NT2/D1 (cell line): Measurements from ENCODE around the gene COP1.
"Not testable (repeated sequence)": the region's sequence is repeated elsewhere in the genome, so short reads cannot be mapped to it uniquely, and the experiment has no call there.

Experiments
- DNase-seq: peaks from one replicate; pipeline ENCODE4 v3.0.0-alpha.2; 2011; ENCODE audit warnings: low read depth, low spot score
- H3K27me3 ChIP-seq: 2 replicates; pipeline ENCODE4 v1.6.0; 2011; ENCODE audit warnings: mild to moderate bottlenecking; ENCODE audit not compliant: insufficient read length, insufficient read depth
- H3K36me3 ChIP-seq: 2 replicates; pipeline ENCODE4 v1.6.1; 2011; ENCODE audit warnings: mild to moderate bottlenecking, low read length, mixed read lengths; ENCODE audit not compliant: insufficient read depth, insufficient read length
- H3K4me1 ChIP-seq: 2 replicates; pipeline ENCODE4 v1.5.1; 2011; ENCODE audit not compliant: insufficient read depth, insufficient read length
- H3K4me3 ChIP-seq: 2 replicates; pipeline ENCODE4 v1.5.1; 2011; ENCODE audit warnings: low read depth; ENCODE audit not compliant: insufficient read length
- H3K9ac ChIP-seq: 2 replicates; pipeline ENCODE4 v1.6.0; 2011; ENCODE audit warnings: low read depth; ENCODE audit not compliant: insufficient read length
- H3K9me3 ChIP-seq: 2 replicates; pipeline ENCODE4 v1.5.1; 2011; ENCODE audit warnings: mild to moderate bottlenecking, low read length; ENCODE audit not compliant: insufficient read depth
- SUZ12 ChIP-seq: IDR thresholded peaks from 2 replicates; pipeline ENCODE4 v1.6.1; 2011; ENCODE audit not compliant: insufficient read length, insufficient read depth; ENCODE audit errors: extremely low read depth
- YY1 ChIP-seq: IDR thresholded peaks from 2 replicates; pipeline ENCODE4 v1.6.1; 2011; ENCODE audit not compliant: insufficient read length, insufficient read depth
- ZNF274 ChIP-seq: IDR thresholded peaks from 2 replicates; pipeline ENCODE4 v1.6.1; 2011; ENCODE audit warnings: mild to moderate bottlenecking, low read depth, low read length

The COP1 gene

GRCh38 chr1:176049582-176049981 is 157.5 kb downstream of the COP1 start:
- no peaks in the 10 kb centered on the region for H3K4me1 ChIP-seq
- no peaks in the 10 kb centered on the region for H3K27me3 ChIP-seq
- no peaks in the 10 kb centered on the region for H3K36me3 ChIP-seq
- TF ChIP-seq YY1 (no peak), SUZ12 (no peak), ZNF274 (no peak)
- H3K9ac ChIP-seq = no peak overlapping the region
- DNase-seq = no peak
- no peak overlapping the region for H3K4me3 ChIP-seq
- H3K9me3 ChIP-seq = no peaks in the 10 kb centered on the region

DNA sequence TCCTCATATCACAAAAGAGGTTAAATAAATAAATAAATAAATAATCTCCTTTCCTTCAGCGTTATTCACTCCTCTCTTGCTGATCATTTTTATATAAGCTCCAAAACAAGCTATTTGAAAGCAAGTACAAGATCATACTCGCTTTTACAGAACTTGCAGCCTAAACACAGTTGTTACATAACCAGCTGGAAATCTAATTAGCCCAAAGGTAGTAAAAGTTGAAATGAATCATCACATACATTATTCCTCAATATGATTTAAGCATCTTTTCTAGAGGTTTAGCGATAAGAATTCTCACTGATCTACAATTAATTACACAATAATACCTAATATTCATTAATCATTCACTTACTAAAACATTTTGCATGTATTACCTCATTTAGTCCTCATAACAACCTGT is 160.2 kb downstream of the COP1 start:
- TF ChIP-seq ZNF274 = no peak
- no peak for TF ChIP-seq YY1
- TF ChIP-seq SUZ12 = no peak
- H3K9me3 ChIP-seq = no peaks in the 10 kb centered on the region

GRCh38 chr1:176043537-176043936 is 163.5 kb downstream of the COP1 start:
- no peak for DNase-seq
- Histone ChIP-seq H3K9me3 (no peaks in the 10 kb centered on the region), H3K9ac (no peak overlapping the region), H3K36me3 (peaks cover 26% of the 10 kb centered on the region), H3K4me3 (no peak overlapping the region), H3K4me1 (no peaks in the 10 kb centered on the region), H3K27me3 (no peaks in the 10 kb centered on the region)
- no peak for TF ChIP-seq YY1
- no peak for TF ChIP-seq ZNF274
- TF ChIP-seq SUZ12 = no peak

More for the DNA sequence above, 160.2 kb downstream of the COP1 start:
- Histone ChIP-seq H3K4me1 (no peaks in the 10 kb centered on the region), H3K36me3 (peaks cover 13% of the 10 kb centered on the region), H3K4me3 (no peak overlapping the region), H3K9ac (no peak overlapping the region), H3K27me3 (no peaks in the 10 kb centered on the region)
- no peak for DNase-seq

- DNase-seq = no peak
- H3K4me3 ChIP-seq = no peak overlapping the region
Measured at GRCh38 chr1:176033881-176034280, 173.2 kb downstream of the COP1 start.

DNA sequence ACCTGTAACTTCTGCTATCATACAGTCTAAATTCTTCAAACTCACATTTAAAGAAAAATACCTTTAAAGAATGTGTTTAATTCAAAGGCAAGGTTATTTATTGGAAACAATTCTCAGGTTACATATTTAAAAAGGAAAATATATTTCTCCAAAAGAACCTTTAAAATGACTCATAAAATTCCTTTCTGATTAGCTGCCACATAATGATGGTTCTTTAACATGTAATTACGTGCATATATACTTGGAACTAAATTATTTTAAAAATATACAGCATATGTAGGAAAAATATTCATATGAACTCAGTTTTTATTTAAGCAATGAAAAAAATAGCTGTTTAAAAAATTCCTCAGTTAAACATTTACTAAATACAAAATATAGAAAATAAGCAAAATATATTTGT is 173.6 kb downstream of the COP1 start:
- Histone ChIP-seq H3K27me3 (no peaks in the 10 kb centered on the region), H3K9me3 (no peaks in the 10 kb centered on the region), H3K4me3 (no peak overlapping the region), H3K9ac (no peak overlapping the region), H3K4me1 (no peaks in the 10 kb centered on the region), H3K36me3 (peaks cover 6% of the 10 kb centered on the region)
- no peak for TF ChIP-seq ZNF274
- TF ChIP-seq YY1 = no peak
- TF ChIP-seq SUZ12 = no peak
- DNase-seq = no peak

More at GRCh38 chr1:176033881-176034280, 173.2 kb downstream of the COP1 start:
- TF ChIP-seq ZNF274 = no peak
- TF ChIP-seq SUZ12 = no peak
- no peak for TF ChIP-seq YY1
- Histone ChIP-seq H3K27me3 (no peaks in the 10 kb centered on the region), H3K36me3 (peaks cover 4% of the 10 kb centered on the region), H3K9me3 (no peaks in the 10 kb centered on the region), H3K4me1 (no peaks in the 10 kb centered on the region), H3K9ac (no peak overlapping the region)

GRCh38 chr1:176032040-176032645 is 174.9 kb downstream of the COP1 start:
- no peak for DNase-seq
- Histone ChIP-seq H3K9ac (no peak overlapping the region), H3K36me3 (peaks cover 16% of the 10 kb centered on the region)

GRCh38 chr1:176029609-176030008 is 177.5 kb downstream of the COP1 start:
- H3K4me1 ChIP-seq = no peaks in the 10 kb centered on the region
- no peaks in the 10 kb centered on the region for H3K27me3 ChIP-seq
- H3K9ac ChIP-seq = no peak overlapping the region
- TF ChIP-seq ZNF274 = no peak
- TF ChIP-seq YY1 = no peak
- H3K4me3 ChIP-seq = no peak overlapping the region
- H3K9me3 ChIP-seq = no peaks in the 10 kb centered on the region
- no peak for DNase-seq
- peaks cover 25% of the 10 kb centered on the region for H3K36me3 ChIP-seq

More at GRCh38 chr1:176032040-176032645, 174.9 kb downstream of the COP1 start:
- Histone ChIP-seq H3K27me3 (no peaks in the 10 kb centered on the region), H3K4me3 (no peak overlapping the region), H3K4me1 (no peaks in the 10 kb centered on the region), H3K9me3 (no peaks in the 10 kb centered on the region)
- TF ChIP-seq SUZ12 (no peak), ZNF274 (no peak), YY1 (no peak)

DNA sequence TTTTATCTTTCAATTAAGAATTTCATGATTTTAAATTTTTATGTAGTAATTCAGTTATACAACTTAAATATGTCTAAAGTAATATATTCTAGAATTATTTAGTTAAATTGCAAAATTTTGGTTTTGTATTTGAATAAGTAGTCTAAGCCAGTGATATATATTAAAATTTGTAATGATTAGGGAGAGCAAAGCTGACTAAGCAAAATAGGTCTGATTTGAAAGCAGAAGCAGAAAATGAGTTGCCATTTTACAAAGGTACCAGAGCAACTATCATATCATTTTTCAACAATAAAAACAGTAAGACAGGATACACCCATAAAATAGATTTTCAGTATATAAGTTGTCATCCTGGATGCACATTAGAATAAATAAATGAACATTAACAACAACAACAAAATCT is 177.9 kb downstream of the COP1 start:
- no peak for TF ChIP-seq ZNF274
- no peak for TF ChIP-seq SUZ12
- no peak for TF ChIP-seq YY1

DNA sequence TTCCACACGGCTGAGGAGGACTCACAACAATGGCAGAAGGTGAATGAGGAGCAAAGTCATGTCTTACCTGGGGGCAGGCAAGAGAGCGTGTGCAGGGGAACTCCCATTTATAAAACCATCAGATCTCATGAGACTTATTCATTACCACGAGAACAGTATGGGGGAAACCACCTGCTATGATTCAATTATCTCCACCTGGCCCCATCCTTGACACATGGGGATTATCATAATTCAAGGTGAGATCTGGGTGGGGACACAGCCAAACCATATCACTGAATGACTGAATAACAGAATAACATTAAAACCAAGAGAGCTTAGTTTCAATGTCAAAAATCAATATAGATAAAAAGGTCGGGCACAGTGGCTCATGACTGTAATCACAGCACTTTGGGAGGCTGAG is 179.2 kb downstream of the COP1 start:
- H3K4me1 ChIP-seq, H3K27me3 ChIP-seq, DNase-seq, H3K9ac ChIP-seq, H3K9me3 ChIP-seq, H3K4me3 ChIP-seq: not testable (repeated sequence)
- H3K36me3 ChIP-seq = peaks cover 25% of the 10 kb centered on the region

More for the DNA sequence above, 177.9 kb downstream of the COP1 start:
- no peak for DNase-seq
- no peaks in the 10 kb centered on the region for H3K27me3 ChIP-seq
- peaks cover 25% of the 10 kb centered on the region for H3K36me3 ChIP-seq
- H3K4me3 ChIP-seq = no peak overlapping the region
- H3K4me1 ChIP-seq = no peaks in the 10 kb centered on the region
- H3K9me3 ChIP-seq = no peaks in the 10 kb centered on the region
- H3K9ac ChIP-seq = no peak overlapping the region
